CD14-positive monocyte (primary cell): ENCODE results near the gene RBPMS2. TPM values are rescaled to one million over a fixed set of nuclear protein-coding genes. Genes with fewer than 3 reads are reported as not detected.
A peak's percentile ranks its signal among the peaks of the same experiment; 100 is the strongest.

Experiments used
- DNase-seq, 3 donors: peaks; one replicate each; pipeline ENCODE4 v3.0.0-alpha.2; 2011 to 2022
- H2AFZ ChIP-seq: 2 replicates; pipeline ENCODE4 v1.6.0; 2012; ENCODE audit warnings: mild to moderate bottlenecking, low read depth, low read length, inconsistent platforms; ENCODE audit not compliant: insufficient read depth, poor library complexity, severe bottlenecking
- H3K27ac ChIP-seq, 2 donors: 1 replicate in 1 of 2; 2 replicates in 1 of 2; pipeline ENCODE4 v1.5.1; 2012 to 2013; ENCODE audit warnings: low read length in 2 of 2, control low read depth in 1 of 2, inconsistent platforms in 1 of 2, low read depth in 1 of 2, mild to moderate bottlenecking in 1 of 2
- H3K27me3 ChIP-seq, 2 donors: one replicate each; pipeline versions ENCODE4 v1.6.0 to v1.6.1; 2011 to 2013; ENCODE audit warnings: low read length in 2 of 2; ENCODE audit not compliant: control insufficient read depth in 2 of 2, insufficient read depth in 2 of 2
- H3K36me3 ChIP-seq, 2 donors: replicated peaks in 1 of 2; 1 replicate in 1 of 2; 2 replicates in 1 of 2; pipeline versions ENCODE4 v1.5.1 to v1.6.1; 2012 to 2013; ENCODE audit warnings: low read length in 2 of 2, control low read depth in 1 of 2, inconsistent platforms in 1 of 2, mild to moderate bottlenecking in 1 of 2; ENCODE audit not compliant: insufficient read depth in 2 of 2, control insufficient read depth in 1 of 2
- H3K4me1 ChIP-seq, 2 donors: 1 replicate in 1 of 2; 2 replicates in 1 of 2; pipeline versions ENCODE4 v1.5.1 to v1.6.1; 2012 to 2013; ENCODE audit warnings: low read length in 2 of 2, control low read depth in 1 of 2, inconsistent platforms in 1 of 2, mild to moderate bottlenecking in 1 of 2, moderate library complexity in 1 of 2; ENCODE audit not compliant: insufficient read depth in 2 of 2, control insufficient read depth in 1 of 2
- H3K4me2 ChIP-seq: replicated peaks from 2 replicates; pipeline ENCODE3; 2012; ENCODE audit warnings: low read length, moderate library complexity, mild to moderate bottlenecking; ENCODE audit not compliant: poor library complexity, severe bottlenecking; ENCODE audit errors: extremely low read depth
- H3K4me3 ChIP-seq, 3 experiments: fragments of 200-600 bp in 1 of 3; sonication (generic) in 1 of 3; replicated peaks in 1 of 3; 1 replicate in 2 of 3; 2 replicates in 1 of 3; pipeline ENCODE4 v1.5.1; 2011 to 2013; ENCODE audit warnings: low read length in 3 of 3, mild to moderate bottlenecking in 3 of 3, control low read depth in 2 of 3, low read depth in 2 of 3, inconsistent platforms in 1 of 3, moderate library complexity in 1 of 3
- H3K79me2 ChIP-seq: 2 replicates; pipeline ENCODE4 v1.6.0; 2012; ENCODE audit warnings: mild to moderate bottlenecking, control low read depth, inconsistent platforms, low read length, moderate library complexity; ENCODE audit not compliant: insufficient read depth
- H3K9ac ChIP-seq: 2 replicates; pipeline ENCODE4 v1.6.0; 2017; ENCODE audit warnings: low read length, mild to moderate bottlenecking; ENCODE audit not compliant: insufficient read depth, poor library complexity, severe bottlenecking
- H3K9me3 ChIP-seq, 2 donors: replicated peaks in 1 of 2; 1 replicate in 1 of 2; 2 replicates in 1 of 2; pipeline versions ENCODE4 v1.5.1 to v1.6.1; 2012 to 2013; ENCODE audit warnings: low read length in 2 of 2, control low read depth in 1 of 2; ENCODE audit not compliant: control insufficient read depth in 1 of 2, insufficient read depth in 1 of 2
- H4K20me1 ChIP-seq: 2 replicates; pipeline ENCODE4 v1.6.0; 2012; ENCODE audit warnings: mild to moderate bottlenecking, low read length, control low read depth, moderate library complexity; ENCODE audit not compliant: insufficient read depth
- H3K27ac Mint-ChIP-seq, 7 donors: one replicate each; pipeline ENCODE4 v1.8.0; 2020; ENCODE audit warnings: mild to moderate bottlenecking in 7 of 7, mixed read lengths in 7 of 7, moderate library complexity in 6 of 7, inconsistent platforms in 2 of 7
- H3K27me3 Mint-ChIP-seq, 3 donors: one replicate each; pipeline ENCODE4 v1.8.0; 2021 to 2022; ENCODE audit warnings: low read depth in 3 of 3, mild to moderate bottlenecking in 3 of 3, mixed read lengths in 3 of 3, moderate library complexity in 3 of 3, inconsistent platforms in 1 of 3
- H3K36me3 Mint-ChIP-seq, 2 donors: one replicate each; pipeline ENCODE4 v1.8.0; 2020; ENCODE audit warnings: mixed read lengths in 2 of 2, inconsistent platforms in 1 of 2, mild to moderate bottlenecking in 1 of 2
- H3K4me1 Mint-ChIP-seq: one replicate; pipeline ENCODE4 v1.8.0; 2020; ENCODE audit warnings: mild to moderate bottlenecking, mixed read lengths
- H3K4me3 Mint-ChIP-seq, 2 donors: one replicate each; pipeline ENCODE4 v1.8.0; 2020; ENCODE audit warnings: mild to moderate bottlenecking in 2 of 2, mixed read lengths in 2 of 2, moderate library complexity in 1 of 2
- H3K9me3 Mint-ChIP-seq, 7 donors: one replicate each; pipeline ENCODE4 v1.8.0; 2020 to 2022; ENCODE audit warnings: mixed read lengths in 7 of 7, mild to moderate bottlenecking in 6 of 7, moderate library complexity in 6 of 7, inconsistent platforms in 2 of 7
- WGBS: methylation state at CpG from one replicate; pipeline ENCODE4 v1.1.5; 2013; ENCODE audit warnings: missing lambda C conversion rate; ENCODE audit not compliant: insufficient coverage; 5-methylcytosine and 5-hydroxymethylcytosine counted together
- intact Hi-C, 2 donors: fragments of 100-400 bp; cut with micrococcal nuclease; formaldehyde crosslinking; loops; one replicate each; pipeline versions ENCODE4 v1.15.0 to v1.15.1; 2023
- polyA plus RNA-seq, 3 donors: library from polyadenylated mRNA; depleted of rRNA in 1 of 3; unstranded in 2 of 3; stranded (reverse) in 1 of 3; fragments of 300-500 nt in 2 of 3; fragments of >200 nt in 1 of 3; fragmentation: Illumina TruSeq in 2 of 3; gene quantifications; 1 replicate in 2 of 3; 2 replicates in 1 of 3; pipeline ENCODE4 v1.2.3, GENCODE V29; 2012 to 2021
- TF ChIP-seq, protein P1 (sequence below): fragments of 200-600 bp; IDR thresholded peaks from one replicate; pipeline ENCODE4 v1.8.0; 2022; ENCODE audit warnings: antibody characterized with exemption, mild to moderate bottlenecking

The RBPMS2 gene
- polyA plus RNA-seq, 3 donors, result not detected

DNA sequence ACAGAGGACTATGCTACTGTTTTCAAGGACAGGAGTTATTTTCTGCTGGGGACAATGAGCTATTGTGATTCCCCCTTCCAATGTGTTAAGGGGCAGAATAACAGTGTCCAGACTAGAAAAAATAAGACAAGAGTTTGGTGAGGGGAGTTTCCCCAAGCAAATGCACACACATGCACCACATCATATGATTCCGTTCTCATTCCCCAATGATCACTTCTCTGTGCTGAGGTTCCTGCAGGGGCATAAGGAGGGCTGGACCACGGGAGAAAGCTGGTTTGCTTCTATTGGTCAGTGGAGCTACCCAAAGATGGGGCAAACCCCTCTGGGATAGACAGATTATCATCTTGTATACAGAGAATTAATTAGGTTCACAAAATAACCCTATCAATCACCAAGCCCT, 80.6 kb downstream of the RBPMS2 start:
- H3K9ac ChIP-seq, result peak overlapping the region; percentile 52
- peaks cover 67 to 91% of the 10 kb centered on the region in 2 donors for H3K4me1 ChIP-seq
- TF ChIP-seq, protein P1, sequence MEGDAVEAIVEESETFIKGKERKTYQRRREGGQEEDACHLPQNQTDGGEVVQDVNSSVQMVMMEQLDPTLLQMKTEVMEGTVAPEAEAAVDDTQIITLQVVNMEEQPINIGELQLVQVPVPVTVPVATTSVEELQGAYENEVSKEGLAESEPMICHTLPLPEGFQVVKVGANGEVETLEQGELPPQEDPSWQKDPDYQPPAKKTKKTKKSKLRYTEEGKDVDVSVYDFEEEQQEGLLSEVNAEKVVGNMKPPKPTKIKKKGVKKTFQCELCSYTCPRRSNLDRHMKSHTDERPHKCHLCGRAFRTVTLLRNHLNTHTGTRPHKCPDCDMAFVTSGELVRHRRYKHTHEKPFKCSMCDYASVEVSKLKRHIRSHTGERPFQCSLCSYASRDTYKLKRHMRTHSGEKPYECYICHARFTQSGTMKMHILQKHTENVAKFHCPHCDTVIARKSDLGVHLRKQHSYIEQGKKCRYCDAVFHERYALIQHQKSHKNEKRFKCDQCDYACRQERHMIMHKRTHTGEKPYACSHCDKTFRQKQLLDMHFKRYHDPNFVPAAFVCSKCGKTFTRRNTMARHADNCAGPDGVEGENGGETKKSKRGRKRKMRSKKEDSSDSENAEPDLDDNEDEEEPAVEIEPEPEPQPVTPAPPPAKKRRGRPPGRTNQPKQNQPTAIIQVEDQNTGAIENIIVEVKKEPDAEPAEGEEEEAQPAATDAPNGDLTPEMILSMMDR, result no peak
- H3K9me3 ChIP-seq, result no peaks in the 10 kb centered on the region
- peak overlapping the region; percentile 63 for H3K4me2 ChIP-seq
- peaks cover 26% of the 10 kb centered on the region for H4K20me1 ChIP-seq
- Mint-ChIP-seq H3K4me1 (peaks cover 88% of the 10 kb centered on the region), H3K27me3 (no peaks in the 10 kb centered on the region), H3K36me3 (peaks cover 40 to 60% of the 10 kb centered on the region in 2 donors), H3K9me3 (no peaks in the 10 kb centered on the region), H3K4me3 (peak overlapping the region in 1 of 2 donors; percentile 85), H3K27ac (peak overlapping the region; percentile 88 to 96 (median 95))
- H3K27ac ChIP-seq, result peak overlapping the region; percentile 77 to 94
- peaks cover 15 to 17% of the 10 kb centered on the region in 2 donors for H3K36me3 ChIP-seq
- peak; percentile 37 to 76 (median 41) for DNase-seq
- H3K79me2 ChIP-seq, result peaks cover 74% of the 10 kb centered on the region
- H2AFZ ChIP-seq, result no peak overlapping the region
- H3K27me3 ChIP-seq, result no peaks in the 10 kb centered on the region
- no CpG with 5 or more reads among the region's 2 CpGs for WGBS
- peak overlapping the region in 1 of 3 experiments; percentile 45 for H3K4me3 ChIP-seq
- intact Hi-C loops, result loop anchor here in 1 of 2 donors (10.0 kb wide), 2 partner anchors 130 to 200 kb away; partner anchors contain the start of gene PIF1

DNA sequence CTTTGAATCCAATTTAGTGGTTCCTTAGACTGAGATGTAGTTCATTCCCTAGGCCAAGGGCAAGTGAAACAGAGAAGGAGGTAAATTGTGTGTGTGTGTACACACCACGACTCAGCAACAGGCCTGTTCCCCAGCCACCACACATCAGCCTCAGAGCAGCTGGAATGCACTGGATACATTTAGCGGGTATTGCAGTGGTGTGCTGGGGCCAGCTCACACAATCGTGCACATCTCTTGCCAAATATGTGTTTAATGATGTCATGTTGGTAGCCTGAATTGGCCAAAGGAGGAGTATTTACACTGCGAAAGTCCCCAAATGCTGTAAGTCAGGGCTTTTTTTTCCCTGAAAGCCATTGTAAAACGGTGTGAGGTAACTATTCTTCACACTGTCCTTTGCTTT, 82.3 kb downstream of the RBPMS2 start:
- H3K4me3 Mint-ChIP-seq, result peak overlapping the region in 1 of 2 donors; percentile 75
- H3K27ac Mint-ChIP-seq, result peak overlapping the region; percentile 88 to 97 (median 95)
- WGBS, result 0% methylated on average over 1 of the region's 5 CpGs
- Histone ChIP-seq H3K4me3 (peak overlapping the region in 1 of 3 experiments; percentile 52), H3K36me3 (peaks cover 30 to 33% of the 10 kb centered on the region in 2 donors), H4K20me1 (peaks cover 17% of the 10 kb centered on the region), H3K4me2 (peak overlapping the region; percentile 73), H3K9me3 (no peaks in the 10 kb centered on the region), H2AFZ (no peak overlapping the region), H3K27ac (peak overlapping the region; percentile 77 to 94), H3K9ac (no peak overlapping the region), H3K27me3 (no peaks in the 10 kb centered on the region), H3K79me2 (peaks cover 58% of the 10 kb centered on the region), H3K4me1 (peaks cover 62 to 74% of the 10 kb centered on the region in 2 donors)
- H3K36me3 Mint-ChIP-seq, result peaks cover 49 to 69% of the 10 kb centered on the region in 2 donors
- intact Hi-C loops, result loop anchor here in 1 of 2 donors (10.0 kb wide), 2 partner anchors 132 to 202 kb away; partner anchors contain the start of gene PIF1
- TF ChIP-seq, protein P1, result no peak
- DNase-seq, result peak; percentile 79 to 96 (median 80)
- H3K27me3 Mint-ChIP-seq, result no peaks in the 10 kb centered on the region
- peaks cover 72% of the 10 kb centered on the region for H3K4me1 Mint-ChIP-seq
- H3K9me3 Mint-ChIP-seq, result no peaks in the 10 kb centered on the region
